Neuronal stem cell (in vitro differentiated cells): Measurements from ENCODE around the gene RELN.

ENCODE experiments used
- DNase-seq: peaks from one replicate; pipeline ENCODE4 v3.0.0-alpha.2; 2013; ENCODE audit warnings: low spot score
- H2AFZ ChIP-seq: one replicate; pipeline ENCODE4 v1.6.1; 2013; ENCODE audit warnings: mild to moderate bottlenecking, low read length, inconsistent platforms
- H2AK5ac ChIP-seq: 2 replicates; pipeline ENCODE4 v1.6.1; 2013; ENCODE audit warnings: low read depth, mild to moderate bottlenecking, inconsistent platforms, low read length, moderate library complexity, mixed read lengths
- H2BK120ac ChIP-seq: 2 replicates; pipeline ENCODE4 v1.6.1; 2013; ENCODE audit warnings: low read depth, mild to moderate bottlenecking, inconsistent platforms, low read length, moderate library complexity, mixed read lengths
- H2BK12ac ChIP-seq: one replicate; pipeline ENCODE4 v1.6.1; 2013; ENCODE audit warnings: low read length, inconsistent platforms
- H2BK15ac ChIP-seq: 2 replicates; pipeline ENCODE4 v1.6.1; 2013; ENCODE audit warnings: mild to moderate bottlenecking, low read length, inconsistent platforms, mixed read lengths
- H2BK5ac ChIP-seq: one replicate; pipeline ENCODE4 v1.6.1; 2013; ENCODE audit warnings: inconsistent platforms, mild to moderate bottlenecking, low read length, moderate library complexity
- H3K14ac ChIP-seq: one replicate; pipeline ENCODE4 v1.6.1; 2013; ENCODE audit warnings: low read length, inconsistent platforms
- H3K18ac ChIP-seq: 2 replicates; pipeline ENCODE4 v1.6.1; 2013; ENCODE audit warnings: low read length, inconsistent platforms
- H3K23ac ChIP-seq: 2 replicates; pipeline ENCODE4 v1.6.1; 2013; ENCODE audit warnings: low read depth, mild to moderate bottlenecking, mixed read lengths, low read length, inconsistent platforms; ENCODE audit not compliant: poor library complexity
- H3K27ac ChIP-seq: replicated peaks from 3 replicates; pipeline ENCODE4 v1.5.1; 2013; ENCODE audit warnings: low read length, inconsistent platforms
- H3K27me3 ChIP-seq, 3 experiments: 2 replicates each; pipeline ENCODE4 v1.6.1; 2013; ENCODE audit warnings: low read length in 3 of 3, mild to moderate bottlenecking in 2 of 3, inconsistent platforms in 1 of 3, low read depth in 1 of 3, mixed read lengths in 1 of 3, moderate library complexity in 1 of 3; ENCODE audit not compliant: control insufficient read depth in 3 of 3, insufficient read depth in 3 of 3
- H3K36me3 ChIP-seq, 2 donors: replicated peaks in 1 of 2; 2 replicates each; pipeline ENCODE4 v1.6.1; 2013; ENCODE audit warnings: low read length in 2 of 2; ENCODE audit not compliant: control insufficient read depth in 2 of 2, insufficient read depth in 2 of 2
- H3K4ac ChIP-seq: 2 replicates; pipeline ENCODE4 v1.6.1; 2013; ENCODE audit warnings: inconsistent platforms, mild to moderate bottlenecking, low read length, moderate library complexity
- H3K4me1 ChIP-seq, 2 donors: 1 replicate in 1 of 2; 2 replicates in 1 of 2; pipeline ENCODE4 v1.6.1; 2013; ENCODE audit warnings: low read length in 2 of 2, low read depth in 1 of 2; ENCODE audit not compliant: control insufficient read depth in 2 of 2, insufficient read depth in 1 of 2
- H3K4me2 ChIP-seq: one replicate; pipeline ENCODE4 v1.6.1; 2013; ENCODE audit warnings: mild to moderate bottlenecking, low read length, inconsistent platforms; ENCODE audit not compliant: insufficient read depth, poor library complexity, severe bottlenecking
- H3K4me3 ChIP-seq, 2 donors: 2 replicates each; pipeline ENCODE4 v1.5.1; 2013; ENCODE audit warnings: low read length in 2 of 2, mild to moderate bottlenecking in 2 of 2, inconsistent platforms in 1 of 2, moderate library complexity in 1 of 2
- H3K79me1 ChIP-seq: one replicate; pipeline ENCODE4 v1.6.1; 2013; ENCODE audit warnings: low read depth, mild to moderate bottlenecking, inconsistent platforms, low read length, moderate library complexity
- H3K9ac ChIP-seq: one replicate; pipeline ENCODE4 v1.6.1; 2013; ENCODE audit warnings: mild to moderate bottlenecking, low read depth, low read length, inconsistent platforms; ENCODE audit not compliant: poor library complexity
- H3K9me3 ChIP-seq, 2 donors: replicated peaks in 1 of 2; 2 replicates each; pipeline versions ENCODE3 to v1.6.1; 2013; ENCODE audit warnings: low read length in 2 of 2, mild to moderate bottlenecking in 2 of 2, inconsistent platforms in 1 of 2, low read depth in 1 of 2, mixed read lengths in 1 of 2, moderate library complexity in 1 of 2; ENCODE audit not compliant: control insufficient read depth in 2 of 2, insufficient read depth in 1 of 2
- H4K8ac ChIP-seq: one replicate; pipeline ENCODE4 v1.6.1; 2013; ENCODE audit warnings: low read depth, mild to moderate bottlenecking, inconsistent platforms, low read length, moderate library complexity
- H4K91ac ChIP-seq: one replicate; pipeline ENCODE4 v1.6.1; 2013; ENCODE audit warnings: low read length, low read depth, mild to moderate bottlenecking, inconsistent platforms; ENCODE audit not compliant: poor library complexity
- WGBS, 2 donors: extraction: QIAGEN DNeasy Blood & Tissue Kit; methylation state at CpG; one replicate each; pipeline ENCODE4 v1.1.7; 2013; ENCODE audit warnings: missing lambda C conversion rate in 2 of 2, mixed read lengths in 1 of 2; ENCODE audit not compliant: insufficient read length in 2 of 2, insufficient replicate concordance in 1 of 2; ENCODE audit errors: extremely low coverage in 2 of 2; 5-methylcytosine and 5-hydroxymethylcytosine counted together

RELN gene

DNA sequence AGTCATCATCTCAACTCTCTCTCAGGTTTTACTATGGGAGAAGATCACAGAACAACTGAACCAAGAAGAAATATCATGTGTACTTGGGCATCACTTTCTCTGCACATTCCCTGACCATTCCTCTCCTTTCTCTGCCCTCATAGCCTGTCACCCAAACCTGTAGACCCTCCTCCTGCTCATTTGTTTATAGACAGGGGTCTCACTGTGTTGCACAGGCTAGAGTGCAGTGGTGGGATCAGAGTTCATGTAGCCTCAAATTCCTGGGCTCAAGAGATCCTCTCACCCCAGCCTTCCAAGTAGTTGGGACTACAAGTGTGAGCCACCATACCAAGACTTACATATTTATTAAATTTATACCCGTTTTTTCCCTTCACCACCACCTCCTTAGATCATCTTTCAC lies 282.7 kb downstream of the RELN start:
- Histone ChIP-seq H3K9me3 (no peaks in the 10 kb centered on the region), H4K91ac (no peak overlapping the region), H3K79me1 (no peaks in the 10 kb centered on the region), H3K4ac (no peak overlapping the region), H2BK5ac (no peak overlapping the region), H3K23ac (no peak overlapping the region), H3K9ac (no peak overlapping the region), H2AFZ (no peak overlapping the region), H3K4me1 (no peaks in the 10 kb centered on the region), H2BK12ac (no peak overlapping the region), H3K27me3 (no peaks in the 10 kb centered on the region), H2BK120ac (no peak overlapping the region), H2AK5ac (no peak overlapping the region), H4K8ac (no peak overlapping the region), H3K18ac (no peak overlapping the region), H3K4me2 (no peak overlapping the region), H2BK15ac (no peak overlapping the region), H3K4me3 (no peak overlapping the region), H3K27ac (no peak overlapping the region), H3K36me3 (no peaks in the 10 kb centered on the region), H3K14ac (no peak overlapping the region)
- WGBS, 2 donors = no CpG with 5 or more reads among the region's 1 CpG
- no peak for DNase-seq

DNA sequence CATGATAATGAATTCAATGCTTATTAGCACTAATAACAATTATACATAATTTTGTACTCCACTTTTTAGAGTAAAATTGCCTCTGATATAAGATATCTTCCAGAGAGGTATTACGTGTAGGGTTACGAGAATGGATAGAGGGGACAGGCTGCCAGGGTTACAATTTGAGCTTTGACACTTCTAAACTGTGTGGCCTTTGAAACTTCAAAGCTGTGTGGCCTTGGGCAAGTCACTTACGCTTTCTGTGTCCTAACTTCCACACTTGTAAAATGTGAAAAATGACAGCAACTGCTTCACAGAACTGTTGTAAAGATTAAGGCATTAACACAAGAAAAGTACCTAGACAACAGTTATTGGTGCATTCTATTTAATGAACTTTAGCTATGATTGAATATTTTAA lies 283.9 kb downstream of the RELN start:
- no peaks in the 10 kb centered on the region for H3K9me3 ChIP-seq
- no peak overlapping the region for H3K27ac ChIP-seq
- no peaks in the 10 kb centered on the region for H3K79me1 ChIP-seq

DNA sequence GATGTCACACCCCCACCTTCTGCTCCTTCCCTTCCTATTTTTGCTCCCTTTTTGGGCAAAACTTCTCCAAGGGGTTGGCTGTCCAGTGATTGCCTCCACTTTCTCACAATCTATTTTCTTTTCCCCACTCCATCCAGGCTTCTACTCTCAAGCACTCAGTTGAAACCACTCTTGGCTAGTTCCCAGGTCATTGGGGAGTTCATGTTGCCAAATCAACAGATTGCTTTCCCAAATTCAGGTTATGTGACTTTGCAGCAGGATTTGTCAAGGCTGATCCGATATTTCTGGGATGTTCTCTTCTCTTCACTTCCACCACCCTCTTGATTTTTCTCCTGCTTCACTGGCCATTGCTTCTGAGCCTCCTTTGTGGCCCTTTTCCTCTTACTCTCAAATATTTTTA lies 284.8 kb downstream of the RELN start:
- H2BK15ac ChIP-seq = no peak overlapping the region
- no peak overlapping the region for H3K18ac ChIP-seq
- H3K4me3 ChIP-seq = no peak overlapping the region
- H3K36me3 ChIP-seq = no peaks in the 10 kb centered on the region
- H3K27me3 ChIP-seq = no peaks in the 10 kb centered on the region
- H3K9ac ChIP-seq = no peak overlapping the region
- no peak overlapping the region for H2BK120ac ChIP-seq
- H4K8ac ChIP-seq = no peak overlapping the region
- no peak overlapping the region for H3K23ac ChIP-seq
- no peak overlapping the region for H3K27ac ChIP-seq
- H2AK5ac ChIP-seq = no peak overlapping the region
- no peaks in the 10 kb centered on the region for H3K4me1 ChIP-seq
- no CpG with 5 or more reads among the region's 1 CpG for WGBS, 2 donors
- no peak overlapping the region for H2BK5ac ChIP-seq
- no peak overlapping the region for H3K4me2 ChIP-seq
- no peak for DNase-seq
- H4K91ac ChIP-seq = no peak overlapping the region
- no peak overlapping the region for H2BK12ac ChIP-seq
- no peak overlapping the region for H2AFZ ChIP-seq
- H3K9me3 ChIP-seq = no peaks in the 10 kb centered on the region
- no peak overlapping the region for H3K14ac ChIP-seq
- H3K4ac ChIP-seq = no peak overlapping the region
- no peaks in the 10 kb centered on the region for H3K79me1 ChIP-seq

More for the DNA sequence above, 283.9 kb downstream of the RELN start:
- no peak overlapping the region for H4K91ac ChIP-seq
- H3K36me3 ChIP-seq = no peaks in the 10 kb centered on the region
- no peak overlapping the region for H3K4me2 ChIP-seq
- H2BK5ac ChIP-seq = no peak overlapping the region
- H4K8ac ChIP-seq = no peak overlapping the region
- no peak overlapping the region for H3K9ac ChIP-seq
- H3K4me1 ChIP-seq = no peaks in the 10 kb centered on the region
- no peak overlapping the region for H2AFZ ChIP-seq
- H3K18ac ChIP-seq = no peak overlapping the region
- H2BK12ac ChIP-seq = no peak overlapping the region
- DNase-seq = no peak
- no peak overlapping the region for H2BK120ac ChIP-seq
- no peak overlapping the region for H3K23ac ChIP-seq
- H3K14ac ChIP-seq = no peak overlapping the region
- no peak overlapping the region for H3K4ac ChIP-seq
- H2BK15ac ChIP-seq = no peak overlapping the region
- H3K27me3 ChIP-seq = no peaks in the 10 kb centered on the region
- no peak overlapping the region for H2AK5ac ChIP-seq
- no CpG with 5 or more reads among the region's 3 CpGs for WGBS, 2 donors
- H3K4me3 ChIP-seq = no peak overlapping the region

GRCh38 chr7:103702982-103703381 lies 286.5 kb downstream of the RELN start:
- Histone ChIP-seq H3K79me1 (no peaks in the 10 kb centered on the region), H3K14ac (no peak overlapping the region), H3K4me2 (no peak overlapping the region), H2BK120ac (no peak overlapping the region), H3K4ac (no peak overlapping the region), H2BK12ac (no peak overlapping the region), H3K9me3 (no peaks in the 10 kb centered on the region), H3K9ac (no peak overlapping the region), H2AFZ (no peak overlapping the region), H3K36me3 (no peaks in the 10 kb centered on the region), H3K27ac (no peak overlapping the region), H3K23ac (no peak overlapping the region), H3K18ac (no peak overlapping the region), H3K4me1 (no peaks in the 10 kb centered on the region), H3K4me3 (no peak overlapping the region), H4K91ac (no peak overlapping the region), H2BK15ac (no peak overlapping the region), H2AK5ac (no peak overlapping the region), H2BK5ac (no peak overlapping the region), H3K27me3 (no peaks in the 10 kb centered on the region), H4K8ac (no peak overlapping the region)
- DNase-seq = no peak
- WGBS, 2 donors = no CpG with 5 or more reads among the region's 3 CpGs
